Endothelial cell of umbilical vein (primary cell): ENCODE results near the gene PPIL6. TPM values are rescaled to one million over a fixed set of nuclear protein-coding genes. Genes with fewer than 3 reads are reported as not detected.

Experiments
- BruUV-seq: library from RNA; stranded (reverse); fragments of 400-500 nt; replicated peaks from 2 replicates; lab custom pipeline; 2021; lab: Mats Ljungman, UMichigan
- CTCF ChIA-PET: fragments of 300-600, 350-600 bp; sonication (Branson Sonifier 250); formaldehyde crosslinking; loops from one replicate; lab custom pipeline; 2021; ENCODE audit warnings: antibody characterized with exemption, inconsistent platforms; lab: Charles Lee
- POLR2A ChIA-PET: fragments of 300-600, 350-600 bp; sonication (Branson Sonifier 250); formaldehyde crosslinking; loops from one replicate; lab custom pipeline; 2021; ENCODE audit warnings: antibody characterized with exemption, inconsistent platforms; lab: Charles Lee
- DNase-seq: peaks from one replicate; pipeline ENCODE4 v3.0.0-alpha.2; 2011; ENCODE audit warnings: low read depth, low spot score
- FAIRE-seq: peaks from 2 replicates; lab custom pipeline; 2011; peaks lifted over from hg19 to GRCh38; lab: Jason Lieb, UNC
- H2AFZ ChIP-seq: 2 replicates; pipeline ENCODE4 v1.6.0; 2012; ENCODE audit warnings: low read depth, low read length, control low read depth, inconsistent platforms
- H3K27ac ChIP-seq: 2 replicates; pipeline ENCODE4 v1.5.1; 2011; ENCODE audit warnings: low read depth, mild to moderate bottlenecking, control low read depth, low read length, moderate library complexity; ENCODE audit not compliant: insufficient read depth
- H3K27me3 ChIP-seq, 2 experiments: 2 replicates each; pipeline versions ENCODE4 v1.6.0 to v1.6.1; 2011; ENCODE audit warnings: low read length in 2 of 2, mixed read lengths in 1 of 2; ENCODE audit not compliant: control insufficient read depth in 2 of 2, insufficient read depth in 2 of 2
- H3K36me3 ChIP-seq, 2 experiments: 2 replicates in 1 of 2; 3 replicates in 1 of 2; pipeline ENCODE4 v1.5.1; 2011; ENCODE audit warnings: low read length in 2 of 2, mild to moderate bottlenecking in 1 of 2, moderate library complexity in 1 of 2; ENCODE audit not compliant: control insufficient read depth in 2 of 2, insufficient read depth in 2 of 2; ENCODE audit errors: extremely low read depth in 1 of 2
- H3K4me1 ChIP-seq: 3 replicates; pipeline ENCODE4 v1.5.1; 2011; ENCODE audit warnings: mild to moderate bottlenecking, low read length; ENCODE audit not compliant: control insufficient read depth, insufficient read depth; ENCODE audit errors: extremely low read depth
- H3K4me2 ChIP-seq: 2 replicates; pipeline ENCODE4 v1.6.1; 2011; ENCODE audit warnings: low read length, control low read depth, mixed read lengths; ENCODE audit not compliant: insufficient read depth
- H3K4me3 ChIP-seq, 3 experiments: fragments of 200-600 bp in 1 of 3; sonication (generic), shearing (Covaris generic) in 1 of 3; replicated peaks in 1 of 3; 2 replicates each; pipeline ENCODE4 v1.5.1; 2011 to 2016; ENCODE audit warnings: control low read depth in 3 of 3, low read length in 3 of 3, mild to moderate bottlenecking in 2 of 3, inconsistent platforms in 1 of 3, low read depth in 1 of 3, moderate library complexity in 1 of 3; ENCODE audit not compliant: insufficient read depth in 1 of 3
- H3K79me2 ChIP-seq: 2 replicates; pipeline ENCODE4 v1.6.0; 2012; ENCODE audit warnings: low read length, inconsistent platforms; ENCODE audit not compliant: control insufficient read depth, insufficient read depth
- H3K9ac ChIP-seq: replicated peaks from 2 replicates; pipeline ENCODE3; 2011; ENCODE audit warnings: low read length, control low read depth; ENCODE audit not compliant: insufficient read depth; ENCODE audit errors: extremely low read depth
- H3K9me1 ChIP-seq: replicated peaks from 3 replicates; pipeline ENCODE4 v1.6.0; 2011; ENCODE audit warnings: mild to moderate bottlenecking, low read length; ENCODE audit not compliant: control insufficient read depth, insufficient read depth; ENCODE audit errors: extremely low read depth
- H3K9me3 ChIP-seq: replicated peaks from 2 replicates; pipeline ENCODE4 v1.5.1; 2012; ENCODE audit warnings: low read length, inconsistent platforms; ENCODE audit not compliant: control insufficient read depth, insufficient read depth
- H4K20me1 ChIP-seq: replicated peaks from 2 replicates; pipeline ENCODE3; 2011; ENCODE audit warnings: mild to moderate bottlenecking, low read length; ENCODE audit not compliant: control insufficient read depth, insufficient read depth; ENCODE audit errors: extremely low read depth
- EZH2 ChIP-seq: IDR thresholded peaks from 2 replicates; pipeline ENCODE4 v1.6.1; 2012; ENCODE audit warnings: borderline replicate concordance, low read depth, mild to moderate bottlenecking, moderate library complexity, low read length, inconsistent platforms; ENCODE audit not compliant: severe bottlenecking
- FOS ChIP-seq: IDR thresholded peaks from 2 replicates; pipeline ENCODE4 v1.6.1; 2011; ENCODE audit warnings: mild to moderate bottlenecking, low read length, moderate library complexity, borderline replicate concordance; ENCODE audit not compliant: insufficient read depth
- GATA2 ChIP-seq: IDR thresholded peaks from 2 replicates; pipeline ENCODE4 v1.7.0; 2011; ENCODE audit warnings: low read depth, mild to moderate bottlenecking, moderate library complexity, mixed read lengths, low read length; ENCODE audit not compliant: insufficient read length, insufficient read depth
- JUN ChIP-seq: IDR thresholded peaks from 2 replicates; pipeline ENCODE4 v1.6.1; 2011; ENCODE audit warnings: borderline replicate concordance, low read depth; ENCODE audit not compliant: insufficient read length, insufficient read depth
- MAX ChIP-seq: IDR thresholded peaks from 2 replicates; pipeline ENCODE4 v1.6.1; 2011; ENCODE audit not compliant: insufficient read depth, insufficient read length
- MYC ChIP-seq: IDR thresholded peaks from one replicate; pipeline ENCODE4 v1.6.1; 2011; ENCODE audit warnings: mild to moderate bottlenecking, low read depth, low read length
- POLR2A ChIP-seq: IDR thresholded peaks from 2 replicates; pipeline ENCODE4 v1.6.1; 2012; ENCODE audit warnings: low read depth, mild to moderate bottlenecking, control low read depth, low read length
- POLR2AphosphoS5 ChIP-seq: IDR thresholded peaks from 2 replicates; pipeline ENCODE4 v1.6.1; 2012; ENCODE audit warnings: low read depth, mild to moderate bottlenecking, control low read depth, low read length, moderate library complexity; ENCODE audit not compliant: insufficient read depth
- dilution Hi-C: fragments of 300-500 bp; cut with MboI; formaldehyde crosslinking; loops from one replicate; pipeline ENCODE4 v1.15.0; 2019; ENCODE audit warnings: low sequenced_read_pairs; ENCODE audit not compliant: extremely low pct_ligation_motif_present
- intact Hi-C: fragments of 100-400 bp; cut with micrococcal nuclease; formaldehyde crosslinking; loops from one replicate; pipeline ENCODE4 v1.10.0; 2022
- polyA plus RNA-seq, 4 experiments: library from polyadenylated mRNA; depleted of rRNA in 3 of 4; stranded (reverse) in 3 of 4; unstranded in 1 of 4; fragments of >200 nt; gene quantifications; 2 replicates each; pipeline versions ENCODE4 v1.2.1 to v1.2.3, GENCODE V29; 2011 to 2012; ENCODE audit warnings: missing spikeins in 1 of 4
- total RNA-seq: library from RNA; stranded (reverse); gene quantifications from 2 replicates; pipeline ENCODE4 v1.2.3, GENCODE V29; 2021
- TF ChIP-seq, protein P1 (sequence below), 2 donors: IDR thresholded peaks; 1 replicate in 1 of 2; 2 replicates in 1 of 2; pipeline ENCODE4 v1.5.1; 2011; ENCODE audit warnings: low read length in 2 of 2, mild to moderate bottlenecking in 2 of 2, moderate library complexity in 2 of 2, control low read depth in 1 of 2, inconsistent platforms in 1 of 2, low read depth in 1 of 2; ENCODE audit not compliant: insufficient read depth in 1 of 2; ENCODE audit errors: extremely low read depth in 1 of 2

Gene PPIL6
- total and polyA plus RNA-seq, 2 donors (not counting 3 experiments of a cell fraction or from before 2014, with no cell fraction given): 0.11 to 0.33 TPM

GRCh38 chr6:109478841-109479624, 38.6 kb upstream of the PPIL6 start:
- POLR2A ChIA-PET: no interaction called here
- Histone ChIP-seq H3K9ac (no peak overlapping the region), H3K4me1 (peaks cover 26% of the 10 kb centered on the region), H2AFZ (no peak overlapping the region), H3K9me3 (no peaks in the 10 kb centered on the region), H3K36me3 (peaks cover 2 to 12% of the 10 kb centered on the region in 2 experiments), H3K79me2 (peaks cover 53% of the 10 kb centered on the region), H3K27ac (no peak overlapping the region), H3K4me3 (no peak overlapping the region), H3K4me2 (peak overlapping the region; percentile 62), H3K9me1 (no peaks in the 10 kb centered on the region), H3K27me3 (peaks cover 0 to 3% of the 10 kb centered on the region in 2 experiments), H4K20me1 (no peaks in the 10 kb centered on the region)
- CTCF ChIA-PET: interaction anchor here (1.5 to 1.6 kb wide), 2 partner anchors 15 to 560 kb away, joined by 3 to 4 read pairs; no protein-coding TSS in a partner anchor
- dilution Hi-C loops: no loop called here
- TF ChIP-seq GATA2 (no peak), POLR2A (no peak), EZH2 (no peak), FOS (no peak), MAX (no peak), JUN (no peak), POLR2AphosphoS5 (no peak), MYC (no peak)
- TF ChIP-seq, protein P1, sequence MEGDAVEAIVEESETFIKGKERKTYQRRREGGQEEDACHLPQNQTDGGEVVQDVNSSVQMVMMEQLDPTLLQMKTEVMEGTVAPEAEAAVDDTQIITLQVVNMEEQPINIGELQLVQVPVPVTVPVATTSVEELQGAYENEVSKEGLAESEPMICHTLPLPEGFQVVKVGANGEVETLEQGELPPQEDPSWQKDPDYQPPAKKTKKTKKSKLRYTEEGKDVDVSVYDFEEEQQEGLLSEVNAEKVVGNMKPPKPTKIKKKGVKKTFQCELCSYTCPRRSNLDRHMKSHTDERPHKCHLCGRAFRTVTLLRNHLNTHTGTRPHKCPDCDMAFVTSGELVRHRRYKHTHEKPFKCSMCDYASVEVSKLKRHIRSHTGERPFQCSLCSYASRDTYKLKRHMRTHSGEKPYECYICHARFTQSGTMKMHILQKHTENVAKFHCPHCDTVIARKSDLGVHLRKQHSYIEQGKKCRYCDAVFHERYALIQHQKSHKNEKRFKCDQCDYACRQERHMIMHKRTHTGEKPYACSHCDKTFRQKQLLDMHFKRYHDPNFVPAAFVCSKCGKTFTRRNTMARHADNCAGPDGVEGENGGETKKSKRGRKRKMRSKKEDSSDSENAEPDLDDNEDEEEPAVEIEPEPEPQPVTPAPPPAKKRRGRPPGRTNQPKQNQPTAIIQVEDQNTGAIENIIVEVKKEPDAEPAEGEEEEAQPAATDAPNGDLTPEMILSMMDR (IDR thresholded peaks at IDR 0.05; ENCODE audit: extremely low read depth in 1 of 2, insufficient read depth in 1 of 2, low read depth in 1 of 2, low read length in 2 of 2): no peak
- no TSS peak for BruUV-seq
- DNase-seq (no peak), FAIRE-seq (no peak)
- intact Hi-C loops: no loop called here
